Fibroblast of lung (primary cell): ENCODE measurements around the gene NRCAM. TPM values are rescaled to one million over a fixed set of nuclear protein-coding genes. Genes with fewer than 3 reads are reported as not detected.

Experiments used
- DNase-seq, 2 donors: peaks; one replicate each; pipeline versions ENCODE4 v3.0.0 to v3.0.0-alpha.2; 2010; ENCODE audit warnings: low read depth in 2 of 2
- H2AFZ ChIP-seq: 2 replicates; pipeline ENCODE4 v1.5.1; 2012; ENCODE audit warnings: low read length, control low read depth, inconsistent platforms
- H3K27ac ChIP-seq: 2 replicates; pipeline ENCODE4 v1.5.1; 2011; ENCODE audit warnings: low read length, control low read depth; ENCODE audit not compliant: insufficient read depth
- H3K27me3 ChIP-seq: 2 replicates; pipeline ENCODE4 v1.5.1; 2011; ENCODE audit warnings: mild to moderate bottlenecking, low read length; ENCODE audit not compliant: control insufficient read depth, insufficient read depth
- H3K36me3 ChIP-seq: 2 replicates; pipeline ENCODE4 v1.5.1; 2011; ENCODE audit warnings: low read length; ENCODE audit not compliant: control insufficient read depth, insufficient read depth
- H3K4me1 ChIP-seq: 2 replicates; pipeline ENCODE4 v1.5.1; 2011; ENCODE audit warnings: low read length; ENCODE audit not compliant: control insufficient read depth, insufficient read depth; ENCODE audit errors: extremely low read depth
- H3K4me2 ChIP-seq: 2 replicates; pipeline ENCODE4 v1.5.1; 2011; ENCODE audit warnings: low read length, control low read depth; ENCODE audit not compliant: insufficient read depth; ENCODE audit errors: extremely low read depth
- H3K4me3 ChIP-seq, 4 experiments: fragments of 200-600 bp in 1 of 4; sonication (generic) in 1 of 4; replicated peaks in 1 of 4; 2 replicates each; pipeline ENCODE4 v1.5.1; 2011 to 2016; ENCODE audit warnings: low read length in 4 of 4, low read depth in 3 of 4, mild to moderate bottlenecking in 3 of 4, control low read depth in 2 of 4, inconsistent platforms in 1 of 4, mixed read lengths in 1 of 4; ENCODE audit not compliant: insufficient read depth in 1 of 4; ENCODE audit errors: control extremely low read depth in 1 of 4
- H3K79me2 ChIP-seq: 2 replicates; pipeline ENCODE4 v1.5.1; 2012; ENCODE audit warnings: mild to moderate bottlenecking, low read length, inconsistent platforms; ENCODE audit not compliant: control insufficient read depth, insufficient read depth
- H3K9ac ChIP-seq: 2 replicates; pipeline ENCODE4 v1.5.1; 2011; ENCODE audit warnings: mild to moderate bottlenecking, low read length, control low read depth; ENCODE audit not compliant: insufficient read depth
- H3K9me3 ChIP-seq: 2 replicates; pipeline ENCODE4 v1.5.1; 2012; ENCODE audit warnings: low read depth, low read length; ENCODE audit not compliant: control insufficient read depth, insufficient read depth
- H4K20me1 ChIP-seq: 2 replicates; pipeline ENCODE4 v1.5.1; 2011; ENCODE audit warnings: low read length; ENCODE audit not compliant: control insufficient read depth, insufficient read depth; ENCODE audit errors: extremely low read depth
- EZH2 ChIP-seq: IDR thresholded peaks from 2 replicates; pipeline ENCODE4 v1.5.1; 2012; ENCODE audit warnings: low read length, control low read depth, mild to moderate bottlenecking; ENCODE audit errors: missing control alignments
- polyA plus RNA-seq, 2 donors: library from polyadenylated mRNA; depleted of rRNA in 1 of 2; stranded (reverse) in 1 of 2; unstranded in 1 of 2; fragments of >200 nt; gene quantifications; 2 replicates each; pipeline ENCODE4 v1.2.1, GENCODE V29; 2011 to 2012; ENCODE audit warnings: missing spikeins in 1 of 2
- total RNA-seq: library from RNA; depleted of rRNA; stranded (reverse); fragments of >200 nt; gene quantifications from 2 replicates; pipeline ENCODE4 v1.2.1, GENCODE V29; 2014
- TF ChIP-seq, protein P1 (sequence below), 2 donors: IDR thresholded peaks in 1 of 2; conservative IDR thresholded peaks in 1 of 2; 1 replicate in 1 of 2; 2 replicates in 1 of 2; pipeline ENCODE4 v1.5.1; 2011 to 2012; ENCODE audit warnings: low read length in 2 of 2, control low read depth in 1 of 2, inconsistent platforms in 1 of 2, low read depth in 1 of 2, mild to moderate bottlenecking in 1 of 2

Gene NRCAM
- total and polyA plus RNA-seq, 2 donors (not counting 1 experiment from before 2014, with no cell fraction given), result 2.1 to 2.2 TPM

DNA sequence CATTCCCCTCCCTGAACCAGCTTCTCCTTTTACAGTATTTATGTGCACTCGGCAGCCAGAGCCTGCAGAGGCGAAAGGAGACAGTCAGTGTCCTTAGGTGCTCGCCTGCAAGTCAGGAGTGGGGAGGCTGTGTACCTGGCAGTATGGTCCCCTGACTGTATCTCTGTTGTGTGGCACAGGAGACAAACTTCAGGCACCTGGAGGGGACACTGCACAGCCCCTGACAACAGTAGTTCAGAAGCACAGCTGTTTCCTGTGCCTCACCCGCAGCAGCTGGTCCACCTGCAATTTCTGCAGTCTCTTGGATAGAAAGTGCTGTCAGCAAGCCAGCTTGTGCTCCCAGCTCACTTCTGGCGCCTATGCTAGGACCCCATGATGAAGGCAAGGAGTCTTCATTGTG lies 252.7 kb downstream of the NRCAM start:
- no peaks in the 10 kb centered on the region for H4K20me1 ChIP-seq
- H3K4me2 ChIP-seq, result no peak overlapping the region
- no peaks in the 10 kb centered on the region for H3K4me1 ChIP-seq
- no peak overlapping the region for H3K4me3 ChIP-seq
- no peak overlapping the region for H2AFZ ChIP-seq
- H3K9me3 ChIP-seq, result no peaks in the 10 kb centered on the region
- H3K36me3 ChIP-seq, result no peaks in the 10 kb centered on the region
- TF ChIP-seq, protein P1, sequence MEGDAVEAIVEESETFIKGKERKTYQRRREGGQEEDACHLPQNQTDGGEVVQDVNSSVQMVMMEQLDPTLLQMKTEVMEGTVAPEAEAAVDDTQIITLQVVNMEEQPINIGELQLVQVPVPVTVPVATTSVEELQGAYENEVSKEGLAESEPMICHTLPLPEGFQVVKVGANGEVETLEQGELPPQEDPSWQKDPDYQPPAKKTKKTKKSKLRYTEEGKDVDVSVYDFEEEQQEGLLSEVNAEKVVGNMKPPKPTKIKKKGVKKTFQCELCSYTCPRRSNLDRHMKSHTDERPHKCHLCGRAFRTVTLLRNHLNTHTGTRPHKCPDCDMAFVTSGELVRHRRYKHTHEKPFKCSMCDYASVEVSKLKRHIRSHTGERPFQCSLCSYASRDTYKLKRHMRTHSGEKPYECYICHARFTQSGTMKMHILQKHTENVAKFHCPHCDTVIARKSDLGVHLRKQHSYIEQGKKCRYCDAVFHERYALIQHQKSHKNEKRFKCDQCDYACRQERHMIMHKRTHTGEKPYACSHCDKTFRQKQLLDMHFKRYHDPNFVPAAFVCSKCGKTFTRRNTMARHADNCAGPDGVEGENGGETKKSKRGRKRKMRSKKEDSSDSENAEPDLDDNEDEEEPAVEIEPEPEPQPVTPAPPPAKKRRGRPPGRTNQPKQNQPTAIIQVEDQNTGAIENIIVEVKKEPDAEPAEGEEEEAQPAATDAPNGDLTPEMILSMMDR (conservative IDR thresholded peaks at IDR 0.05 in 1 of 2, IDR thresholded peaks at IDR 0.05 in 1 of 2; ENCODE audit: low read depth in 1 of 2, low read length in 2 of 2), result no peak
- no peak for TF ChIP-seq EZH2
- no peak for DNase-seq
- no peak overlapping the region for H3K27ac ChIP-seq
- no peak overlapping the region for H3K9ac ChIP-seq
- H3K79me2 ChIP-seq, result no peaks in the 10 kb centered on the region
- H3K27me3 ChIP-seq, result no peaks in the 10 kb centered on the region

DNA sequence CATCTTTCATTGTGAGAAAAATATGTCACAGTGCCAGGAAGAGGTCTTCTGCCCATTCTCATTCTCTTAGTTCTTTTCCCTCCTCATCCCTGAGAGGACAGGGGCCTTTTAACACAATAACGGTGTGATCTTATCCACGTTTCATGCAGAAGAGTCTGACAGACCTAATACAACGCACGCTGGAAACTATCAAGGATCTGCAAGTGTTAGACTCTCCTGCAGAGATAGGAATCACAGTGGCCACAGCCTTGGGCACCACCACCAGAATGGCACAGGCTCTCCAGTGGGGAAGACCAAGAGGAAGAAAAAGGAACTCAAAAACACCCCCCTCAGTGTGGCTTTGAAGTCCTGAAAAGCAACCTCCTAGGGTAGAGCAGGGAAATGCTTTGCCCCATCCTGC lies 253.5 kb downstream of the NRCAM start:
- Histone ChIP-seq H3K9me3 (no peaks in the 10 kb centered on the region), H2AFZ (no peak overlapping the region), H3K4me1 (no peaks in the 10 kb centered on the region), H3K9ac (no peak overlapping the region), H3K4me3 (no peak overlapping the region), H3K27ac (no peak overlapping the region), H3K4me2 (no peak overlapping the region), H4K20me1 (no peaks in the 10 kb centered on the region), H3K79me2 (no peaks in the 10 kb centered on the region), H3K36me3 (no peaks in the 10 kb centered on the region), H3K27me3 (no peaks in the 10 kb centered on the region)
- TF ChIP-seq, protein P1 (conservative IDR thresholded peaks at IDR 0.05 in 1 of 2, IDR thresholded peaks at IDR 0.05 in 1 of 2; ENCODE audit: low read depth in 1 of 2, low read length in 2 of 2), result no peak
- TF ChIP-seq EZH2, result no peak
- DNase-seq, result no peak

DNA sequence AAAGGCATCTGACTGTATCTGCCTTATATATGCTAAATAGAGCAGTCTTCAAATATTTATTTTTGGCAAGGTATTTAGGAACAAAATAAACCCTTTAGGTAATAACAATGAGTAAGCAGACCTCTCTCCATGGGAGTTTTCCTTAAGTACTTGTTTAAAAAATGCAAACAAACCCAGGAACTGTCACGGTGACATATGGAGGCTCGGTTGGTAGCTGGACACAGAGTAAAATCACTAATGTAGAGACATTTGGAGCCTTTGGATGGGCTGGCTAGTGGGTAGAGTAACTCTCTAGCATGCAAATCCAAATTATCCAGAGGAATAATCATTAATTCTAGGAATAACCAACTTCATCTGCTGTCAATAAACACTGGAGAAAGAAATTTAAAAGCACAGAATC lies 254.5 kb downstream of the NRCAM start:
- H3K9ac ChIP-seq, result no peak overlapping the region
- DNase-seq, result no peak
- no peak overlapping the region for H2AFZ ChIP-seq
- H3K9me3 ChIP-seq, result no peaks in the 10 kb centered on the region
- no peaks in the 10 kb centered on the region for H3K27me3 ChIP-seq
- H3K4me1 ChIP-seq, result no peaks in the 10 kb centered on the region
- H3K79me2 ChIP-seq, result no peaks in the 10 kb centered on the region
- H3K27ac ChIP-seq, result no peak overlapping the region
- H3K36me3 ChIP-seq, result no peaks in the 10 kb centered on the region
- TF ChIP-seq EZH2, result no peak
- TF ChIP-seq, protein P1 (conservative IDR thresholded peaks at IDR 0.05 in 1 of 2, IDR thresholded peaks at IDR 0.05 in 1 of 2; ENCODE audit: low read depth in 1 of 2, low read length in 2 of 2), result no peak
- no peak overlapping the region for H3K4me3 ChIP-seq
- H3K4me2 ChIP-seq, result no peak overlapping the region
- H4K20me1 ChIP-seq, result no peaks in the 10 kb centered on the region
